CD4-positive, alpha-beta T cell treated with Interleukin-4 for 4 hours (primary cell): ENCODE measurements around the gene PRUNE2.
A peak's percentile ranks its signal among the peaks of the same experiment; 100 is the strongest.
"Not testable (repeated sequence)": the region's sequence is repeated elsewhere in the genome, so short reads cannot be mapped to it uniquely, and the experiment has no call there.

ENCODE experiments used
- DNase-seq: peaks from one replicate; pipeline ENCODE4 v3.0.0-alpha.2; 2020

The PRUNE2 gene

DNA sequence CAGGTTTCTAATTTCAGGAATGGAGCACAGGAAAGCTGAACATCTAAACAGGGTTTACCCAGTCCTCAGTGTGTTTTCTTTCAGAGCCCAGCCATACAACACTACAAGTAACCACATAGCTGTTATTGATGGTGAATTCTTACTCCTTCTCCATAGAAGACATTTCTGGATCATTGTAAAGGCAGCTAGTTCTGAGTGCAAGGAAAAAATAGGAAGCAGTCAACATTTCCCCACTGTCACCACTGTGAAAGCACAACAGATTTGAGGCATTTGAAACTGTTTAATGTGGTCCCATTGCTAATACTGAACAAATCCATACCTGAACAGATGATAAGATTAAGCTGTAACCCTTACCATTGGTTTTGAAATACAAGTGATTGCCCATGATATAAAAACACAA lies 286.7 kb downstream of the PRUNE2 start:
- no peak for DNase-seq

DNA sequence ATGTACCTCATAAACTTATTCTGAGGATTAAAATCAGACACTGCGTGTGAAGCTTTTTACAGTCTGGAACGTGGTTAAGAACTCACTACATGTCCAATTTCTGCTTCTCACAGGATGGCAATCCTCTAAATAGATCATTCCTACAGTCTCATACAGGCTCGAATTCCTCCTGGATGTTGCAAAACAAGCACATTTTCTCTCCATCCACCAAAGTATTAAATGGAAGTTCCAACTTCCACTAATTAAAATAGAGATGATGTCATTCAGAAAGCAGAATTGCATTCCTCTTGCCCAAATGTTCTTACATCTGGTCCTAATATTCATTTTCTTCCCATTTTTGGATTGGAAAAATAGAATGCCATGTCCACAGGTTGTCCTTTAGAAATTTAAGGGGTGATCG lies 287.2 kb downstream of the PRUNE2 start:
- no peak for DNase-seq

DNA sequence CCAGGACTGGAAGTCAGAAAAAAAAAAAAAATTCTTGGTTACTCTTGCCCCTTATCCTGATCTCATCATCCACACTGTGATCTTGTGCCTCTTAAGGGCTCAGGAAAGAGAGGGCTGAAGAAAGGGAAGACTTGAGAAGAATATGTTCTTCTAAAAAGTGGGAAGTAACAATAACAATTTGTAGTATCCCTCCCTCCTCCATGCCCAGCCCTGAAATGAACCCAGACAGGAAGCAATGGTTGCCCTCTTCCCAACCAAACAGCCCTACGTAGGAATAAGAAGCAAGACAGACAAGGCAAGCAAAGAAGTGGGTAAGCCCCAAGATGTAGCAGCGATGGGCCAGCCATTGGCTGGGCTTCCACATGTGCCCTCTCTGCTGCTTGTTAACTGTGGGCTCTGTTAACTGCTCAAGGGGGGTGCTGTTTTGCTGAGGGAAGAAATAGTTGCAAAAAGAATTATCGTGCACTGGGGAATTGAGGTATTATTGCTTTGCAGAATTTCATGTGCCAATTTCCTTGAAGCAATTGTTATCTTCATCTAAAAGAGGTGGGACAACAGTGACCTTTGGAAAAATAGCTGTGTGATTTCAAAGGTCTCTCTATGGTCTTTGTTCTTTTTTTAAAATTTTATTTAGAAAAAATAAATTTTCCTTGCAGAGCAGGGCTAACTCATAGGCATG lies 288.3 kb downstream of the PRUNE2 start:
- DNase-seq = no peak

DNA sequence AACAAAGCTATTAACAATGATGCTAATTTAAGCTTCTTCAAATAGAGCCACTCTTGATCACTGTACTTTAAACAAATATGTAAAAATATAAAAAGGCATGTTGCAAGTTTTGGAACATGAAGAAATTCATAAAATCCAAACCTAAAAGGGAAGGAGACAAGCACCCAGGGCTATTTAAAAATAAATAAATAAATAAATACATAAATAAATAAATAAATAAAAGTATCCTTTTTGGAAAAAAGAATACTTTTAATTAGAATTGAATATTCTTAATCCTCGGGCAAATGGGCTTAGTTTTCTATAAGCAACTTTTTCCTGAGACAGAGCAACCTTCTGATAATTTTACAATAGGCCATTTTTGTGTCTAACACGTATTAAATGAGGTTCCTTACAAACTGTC lies 289.1 kb downstream of the PRUNE2 start:
- no peak for DNase-seq

DNA sequence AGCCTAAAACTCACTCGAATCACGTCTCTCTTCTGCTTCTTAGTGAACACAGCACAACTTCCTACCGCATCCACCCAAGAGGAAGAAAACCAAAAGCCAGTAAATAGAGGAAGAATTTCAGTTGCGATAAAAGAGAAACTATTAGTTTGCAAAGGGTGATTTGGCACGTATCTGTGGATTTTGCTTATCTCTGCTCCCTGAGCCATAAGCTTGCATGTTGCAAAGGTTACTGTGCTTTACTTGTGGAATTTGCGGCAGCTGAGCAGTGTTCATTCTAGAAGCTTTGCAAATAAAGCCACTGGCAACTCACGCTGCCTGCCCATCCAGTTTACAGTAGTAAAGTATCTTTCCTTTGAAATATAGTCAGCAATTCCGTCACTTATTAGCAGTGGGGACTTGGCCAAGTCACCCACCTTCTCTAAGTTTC lies 290.7 kb downstream of the PRUNE2 start:
- DNase-seq = no peak

DNA sequence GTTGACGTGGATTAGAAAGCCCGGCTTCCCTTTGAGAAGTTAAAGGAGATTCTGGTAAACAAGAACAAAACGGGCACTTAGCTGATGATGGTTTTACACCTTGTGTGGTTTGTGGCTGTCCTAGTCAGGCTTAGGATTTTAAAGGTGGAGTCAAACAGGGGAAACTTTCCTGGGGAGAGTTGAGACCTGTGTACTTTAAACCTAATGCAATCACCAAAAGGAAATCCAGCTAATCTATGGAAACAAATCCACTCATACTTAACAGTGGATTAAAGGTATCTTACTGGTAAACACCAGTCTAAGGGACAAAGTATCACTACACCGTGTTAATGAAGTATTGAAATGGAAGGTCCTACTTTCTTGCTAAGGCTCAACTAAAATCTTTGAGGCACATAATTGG lies 291.9 kb downstream of the PRUNE2 start:
- no peak for DNase-seq

DNA sequence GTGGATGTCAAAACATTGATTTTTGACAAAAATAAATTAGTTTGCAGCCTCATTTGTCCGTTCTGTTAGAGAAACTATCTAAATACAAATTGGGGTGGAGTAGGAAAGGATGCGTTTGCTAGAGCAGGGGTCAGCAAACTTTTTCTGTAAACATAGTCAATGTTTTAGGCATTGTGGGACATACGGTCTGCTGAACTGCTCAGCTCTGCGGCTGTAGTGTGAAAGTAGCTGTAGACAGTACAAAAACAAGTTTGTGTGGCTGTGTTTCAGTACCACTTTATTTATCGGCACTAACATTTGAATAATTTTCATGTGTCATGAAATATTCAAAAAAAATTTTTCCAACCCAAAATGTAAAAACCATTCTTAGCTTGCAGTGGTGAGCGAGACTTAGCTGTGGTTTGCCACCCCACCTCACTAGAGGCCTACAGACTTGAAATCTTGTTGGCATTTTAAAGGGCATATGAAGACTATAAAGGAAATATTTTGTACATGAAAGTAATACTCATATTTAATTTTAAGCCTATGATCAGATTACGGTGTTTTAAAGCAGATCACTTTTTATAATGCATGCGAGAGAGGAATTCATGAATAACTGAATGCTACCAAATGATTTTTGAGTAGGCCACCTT lies 292.6 kb downstream of the PRUNE2 start:
- no peak for DNase-seq

DNA sequence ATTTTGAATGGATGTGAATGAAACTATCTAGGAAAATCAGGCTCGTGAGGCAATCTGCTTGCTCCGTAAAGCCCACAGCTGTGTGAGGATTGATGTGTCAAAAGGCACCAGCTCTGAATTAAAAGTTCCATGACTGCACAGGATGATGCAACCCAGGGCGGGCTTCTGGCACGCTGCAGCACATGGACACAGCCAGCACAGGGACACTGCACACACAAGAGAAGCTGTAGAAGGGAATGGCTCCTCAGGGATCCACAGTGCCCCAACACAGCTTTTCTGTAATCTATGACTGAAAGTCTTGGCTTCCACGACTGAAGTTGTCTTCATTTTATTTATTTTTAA lies 295.9 kb downstream of the PRUNE2 start:
- DNase-seq = no peak

DNA sequence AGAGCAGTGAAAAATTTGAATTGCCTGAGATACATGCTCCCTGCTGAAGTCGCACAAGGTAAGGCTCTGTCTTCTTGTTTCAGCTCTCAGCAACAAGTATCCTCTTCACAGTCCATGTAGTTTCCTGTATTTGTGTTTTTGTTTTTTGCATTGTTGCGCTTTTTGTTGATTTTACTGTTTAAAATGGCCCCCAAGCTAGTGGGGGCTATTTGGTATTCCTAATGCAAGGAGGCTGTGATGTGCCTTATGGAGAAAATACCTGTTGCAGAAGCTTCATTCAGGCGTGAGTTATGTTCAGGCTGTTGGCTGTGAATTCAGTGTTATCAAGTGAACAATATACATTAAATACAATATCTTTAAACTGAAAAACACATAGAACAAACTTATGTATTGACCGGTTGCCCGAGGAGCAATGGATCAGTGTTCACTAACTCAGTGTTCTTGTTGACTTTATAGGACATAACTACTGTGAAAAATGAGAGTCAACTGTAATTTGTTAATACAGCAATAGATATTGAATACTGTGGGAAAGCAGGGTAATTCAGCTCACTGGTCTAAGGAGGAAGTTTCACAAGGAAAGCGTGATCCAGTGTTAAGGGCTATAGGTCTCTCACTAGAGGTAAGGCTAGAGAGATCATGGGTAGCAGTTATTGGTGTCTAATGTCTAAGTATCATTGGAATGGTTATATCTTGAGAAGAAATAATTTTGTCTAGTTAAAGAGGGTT lies 296.5 kb downstream of the PRUNE2 start:
- DNase-seq = no peak

DNA sequence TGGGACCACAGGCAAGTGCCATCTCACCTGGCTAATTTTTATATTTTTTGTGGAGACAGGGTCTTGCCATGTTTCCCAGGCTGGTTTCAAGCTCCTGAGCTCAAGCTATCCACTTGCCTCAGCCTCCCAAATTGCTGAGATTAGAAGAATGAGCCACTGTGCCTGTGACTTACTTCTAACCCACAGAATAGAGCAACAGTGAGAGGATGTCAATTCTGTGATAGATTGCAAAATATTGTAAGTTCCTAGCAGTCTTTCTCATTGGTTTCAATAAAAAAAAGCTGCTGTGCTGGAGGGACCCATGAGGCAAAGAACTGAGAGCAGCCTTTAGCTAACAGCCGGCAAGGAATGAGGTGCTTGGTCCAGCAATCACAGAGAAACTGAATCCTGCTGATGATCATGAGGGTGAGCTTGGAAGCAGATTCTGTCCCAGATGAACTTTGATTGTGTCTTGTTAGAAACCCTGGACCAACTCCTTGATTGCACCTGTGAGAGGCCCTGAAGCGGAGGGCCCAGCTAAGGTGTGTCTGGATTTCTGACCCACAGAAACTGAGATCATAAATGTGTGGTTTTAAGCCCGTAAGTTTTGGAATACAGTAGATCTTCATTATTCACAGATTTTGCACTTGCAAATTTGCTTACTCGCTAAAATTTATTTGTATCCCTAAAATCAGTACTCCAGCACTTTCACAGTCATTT lies 297.2 kb downstream of the PRUNE2 start:
- DNase-seq = no peak

DNA sequence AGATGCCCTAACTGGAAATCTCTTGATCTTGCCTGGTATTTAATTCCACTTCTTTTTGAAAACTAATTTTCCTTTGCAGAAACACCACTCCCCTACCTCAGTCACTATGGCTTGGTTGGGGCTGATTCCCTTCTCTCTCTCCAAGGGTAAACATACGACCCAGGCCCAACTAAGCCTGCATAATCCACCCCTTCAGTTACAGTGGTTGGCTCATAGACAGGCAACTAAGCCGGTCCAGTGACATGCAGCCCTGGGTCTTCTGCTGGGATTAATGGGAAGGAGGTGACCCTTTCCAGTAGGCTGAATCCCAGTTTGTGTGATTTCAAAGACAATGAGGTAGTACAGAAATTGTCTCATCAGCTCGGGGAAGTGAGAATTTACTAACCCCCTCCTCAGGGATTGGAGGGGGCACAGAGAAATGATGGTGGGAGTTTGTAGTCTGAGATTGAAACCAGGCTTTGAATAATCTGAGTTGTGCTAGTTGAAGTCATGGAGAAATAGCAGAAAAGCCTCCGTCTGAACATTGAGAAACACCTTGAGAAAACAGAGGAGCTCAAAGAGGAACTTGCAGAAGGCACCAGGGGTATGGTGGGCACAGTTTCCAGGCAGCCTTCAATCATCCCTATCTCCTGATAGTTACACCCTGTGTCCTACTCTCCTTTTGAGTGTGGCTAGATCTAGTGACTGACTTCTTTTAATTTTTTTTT lies 298.0 kb downstream of the PRUNE2 start:
- DNase-seq = no peak

DNA sequence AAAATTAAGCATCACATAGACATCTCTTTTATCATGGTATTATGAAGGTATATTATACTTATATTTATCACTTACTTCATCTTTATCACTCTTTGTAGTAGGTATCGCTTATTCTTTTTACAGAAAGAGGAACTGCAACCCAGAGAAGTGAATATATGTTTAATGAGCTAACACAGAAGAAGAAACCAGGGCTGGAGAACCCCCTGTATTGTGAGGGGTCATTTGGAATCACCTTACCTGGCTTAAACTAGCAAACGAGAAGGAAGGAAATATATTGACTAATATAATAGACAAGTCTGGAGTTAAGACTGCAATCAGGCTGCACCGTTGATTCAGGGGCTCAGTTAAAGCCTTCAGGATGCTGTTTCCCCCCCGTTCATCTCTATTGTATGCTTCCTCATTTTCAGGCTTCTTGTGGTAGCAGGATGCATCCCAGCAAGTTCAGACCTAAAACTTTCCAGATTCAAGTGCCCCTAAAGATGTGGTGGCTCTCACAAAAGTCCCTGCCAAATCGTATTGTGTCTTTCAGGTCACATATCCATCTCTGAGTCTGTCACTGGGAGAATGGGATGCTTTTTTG lies 300.5 kb downstream of the PRUNE2 start:
- DNase-seq = no peak

DNA sequence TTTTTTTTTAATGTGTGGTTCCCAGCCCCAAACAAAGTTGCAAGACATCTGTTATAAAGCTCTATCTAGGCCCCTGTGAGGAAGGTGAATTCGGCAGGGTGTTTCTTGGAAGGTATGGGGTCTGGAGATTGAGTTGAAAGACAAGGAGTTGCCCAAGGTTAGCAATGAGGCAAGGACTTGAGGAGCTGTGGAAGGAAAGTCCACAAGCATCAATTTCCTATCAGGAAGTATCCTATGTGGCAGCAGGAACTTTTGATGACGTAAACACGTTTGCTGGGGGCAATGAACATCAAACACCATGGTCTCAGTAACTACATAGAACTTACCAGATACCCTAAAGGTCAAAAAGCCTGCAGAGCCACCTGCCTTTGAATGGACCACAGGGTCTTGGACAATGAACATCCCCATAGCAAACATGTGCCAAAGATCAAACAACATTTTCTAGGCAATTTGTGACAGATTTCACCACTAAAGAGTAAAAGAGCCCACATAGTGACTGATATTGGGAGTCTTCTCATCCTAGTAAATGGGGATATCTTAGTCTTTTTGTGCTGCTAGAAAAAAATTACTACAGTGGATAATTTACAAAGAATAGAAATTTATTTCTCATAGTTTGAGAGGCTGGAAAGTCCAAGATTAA lies 301.9 kb downstream of the PRUNE2 start:
- no peak for DNase-seq

DNA sequence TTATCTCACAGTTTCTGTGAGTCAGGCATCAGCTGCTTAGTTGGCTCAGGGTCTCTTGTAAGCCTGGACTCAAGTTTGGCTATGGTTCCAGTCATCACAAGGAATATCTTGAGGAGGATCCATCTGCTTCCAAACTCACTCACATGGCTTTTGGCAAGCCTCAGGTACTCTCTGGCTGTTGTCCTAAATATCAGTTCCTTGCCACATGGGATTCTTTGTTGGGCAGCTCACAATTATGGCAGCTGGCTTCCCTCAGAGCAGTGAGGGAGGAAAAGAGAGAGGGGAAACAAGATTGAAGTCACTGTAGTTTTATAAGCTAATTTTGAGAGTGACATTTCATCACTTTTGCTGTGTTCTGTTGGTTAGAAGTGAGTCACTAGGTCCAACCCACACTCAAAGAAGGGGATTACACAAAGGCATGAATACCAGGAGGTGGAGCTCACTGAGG lies 302.4 kb downstream of the PRUNE2 start:
- no peak for DNase-seq

DNA sequence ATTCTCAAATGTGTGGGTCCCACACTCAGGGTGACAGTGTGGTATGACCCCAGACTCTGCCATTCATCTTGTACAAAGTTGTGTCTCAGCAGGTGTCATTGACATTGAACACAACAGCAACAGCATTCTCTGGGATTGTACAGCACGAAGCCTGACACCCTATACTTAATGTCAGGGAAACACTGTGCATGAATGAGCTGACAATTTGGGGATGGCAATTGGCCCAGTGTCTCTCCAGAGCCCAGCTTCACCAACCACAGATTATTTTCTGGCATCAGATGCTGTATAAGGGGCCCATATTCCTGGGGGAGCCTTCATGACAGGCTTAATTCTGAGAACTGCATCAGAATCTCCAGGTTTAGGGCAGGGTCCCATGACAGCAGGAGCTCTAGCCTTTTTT lies 303.7 kb downstream of the PRUNE2 start:
- DNase-seq = no peak

DNA sequence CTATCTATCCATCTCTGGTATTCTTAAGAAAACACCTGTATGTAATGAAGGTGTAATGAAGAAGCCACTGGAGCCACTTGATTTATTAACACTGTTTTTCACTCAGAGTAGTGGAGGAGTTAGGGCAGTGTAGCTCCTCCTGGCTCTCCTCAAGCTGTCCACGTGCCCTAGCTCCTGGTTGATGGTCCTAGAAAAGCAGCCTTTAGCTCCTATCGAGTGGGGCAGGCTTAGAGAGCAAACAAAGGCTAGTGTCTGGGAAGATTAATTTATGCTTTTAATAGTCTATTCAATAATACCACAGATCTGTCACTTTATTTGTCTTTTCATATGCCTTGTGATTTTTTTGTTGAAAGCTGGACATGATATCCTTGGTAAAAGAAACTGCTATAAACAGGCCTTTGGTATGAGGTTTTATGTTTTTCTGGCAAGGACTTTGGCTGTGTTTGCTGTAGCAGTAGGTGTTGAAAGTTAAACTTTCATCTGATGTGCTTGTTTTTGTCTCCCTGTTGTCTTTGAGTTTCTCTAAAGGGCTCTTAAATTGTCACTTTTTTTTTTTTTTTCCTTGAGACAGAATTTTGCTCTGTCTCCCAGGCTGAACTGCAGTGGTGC lies 305.8 kb downstream of the PRUNE2 start:
- no peak for DNase-seq

DNA sequence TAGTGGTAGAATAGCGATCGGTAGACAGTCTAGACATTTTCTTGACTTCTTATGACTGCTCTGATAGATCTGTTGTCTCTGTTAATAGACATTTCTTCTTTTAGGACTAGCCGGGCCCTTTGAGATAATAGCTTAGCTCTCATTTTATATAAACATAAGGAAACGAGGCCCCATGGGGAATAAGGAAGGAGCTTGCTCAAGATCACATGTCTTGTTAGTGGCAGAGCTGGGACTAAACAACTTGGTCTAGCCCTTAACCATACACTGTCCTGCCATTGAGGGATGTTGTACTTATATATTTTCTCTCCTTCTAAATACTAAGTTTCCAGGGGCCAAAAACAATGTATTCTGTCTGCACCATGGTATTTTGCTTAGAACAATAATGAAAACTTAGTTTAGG lies 306.9 kb downstream of the PRUNE2 start:
- no peak for DNase-seq

DNA sequence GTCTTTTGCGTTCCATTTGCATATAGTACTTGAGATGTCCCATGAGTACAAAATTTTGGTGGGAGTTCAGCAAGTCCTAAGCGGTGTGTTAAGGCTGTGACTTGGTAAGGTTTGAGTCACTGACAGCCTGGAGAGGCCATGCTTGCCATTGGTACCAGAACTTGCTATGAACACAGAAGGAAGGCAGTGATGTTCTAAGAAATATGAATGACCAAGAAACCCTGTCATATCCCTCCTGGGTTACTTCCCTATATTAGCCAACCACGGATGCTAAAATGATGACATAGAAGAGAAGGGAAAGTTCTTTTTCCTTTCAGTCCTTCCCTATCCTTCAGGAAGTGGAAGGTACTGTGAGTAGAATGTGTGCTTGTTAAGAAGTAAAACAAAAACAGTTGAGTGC lies 310.3 kb downstream of the PRUNE2 start:
- peak; percentile 6 for DNase-seq

DNA sequence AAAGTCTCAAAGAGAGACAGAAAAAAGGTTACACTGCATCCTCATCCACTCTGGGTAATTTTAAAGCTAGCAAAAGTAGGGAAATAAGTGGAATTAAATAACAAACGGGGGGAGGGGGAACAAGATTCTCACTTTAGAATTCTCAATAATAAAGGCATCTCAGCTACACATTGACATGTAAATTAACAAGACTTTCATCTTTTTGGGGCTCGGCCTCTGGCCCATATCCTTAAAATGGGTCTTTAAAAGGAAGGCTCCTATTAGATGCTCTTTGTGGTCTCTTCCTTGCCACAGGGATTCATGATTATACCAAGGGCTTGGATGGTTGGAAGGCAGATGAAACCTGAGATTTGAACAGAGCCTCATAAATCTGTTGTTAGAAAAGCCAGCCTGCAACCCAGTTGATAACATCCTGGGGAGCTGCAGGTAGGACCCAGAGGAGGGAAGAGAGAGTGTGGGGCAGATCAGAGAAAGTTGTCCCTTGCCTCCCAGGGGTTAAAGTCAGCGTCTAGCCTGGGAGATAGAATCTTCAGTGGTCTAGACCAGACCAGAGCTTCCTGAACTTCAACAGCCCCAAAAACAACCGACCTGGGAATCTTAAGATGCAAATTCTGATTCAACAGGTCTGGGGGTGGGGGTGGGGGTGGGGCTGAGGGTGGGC lies 311.0 kb downstream of the PRUNE2 start:
- no peak for DNase-seq

DNA sequence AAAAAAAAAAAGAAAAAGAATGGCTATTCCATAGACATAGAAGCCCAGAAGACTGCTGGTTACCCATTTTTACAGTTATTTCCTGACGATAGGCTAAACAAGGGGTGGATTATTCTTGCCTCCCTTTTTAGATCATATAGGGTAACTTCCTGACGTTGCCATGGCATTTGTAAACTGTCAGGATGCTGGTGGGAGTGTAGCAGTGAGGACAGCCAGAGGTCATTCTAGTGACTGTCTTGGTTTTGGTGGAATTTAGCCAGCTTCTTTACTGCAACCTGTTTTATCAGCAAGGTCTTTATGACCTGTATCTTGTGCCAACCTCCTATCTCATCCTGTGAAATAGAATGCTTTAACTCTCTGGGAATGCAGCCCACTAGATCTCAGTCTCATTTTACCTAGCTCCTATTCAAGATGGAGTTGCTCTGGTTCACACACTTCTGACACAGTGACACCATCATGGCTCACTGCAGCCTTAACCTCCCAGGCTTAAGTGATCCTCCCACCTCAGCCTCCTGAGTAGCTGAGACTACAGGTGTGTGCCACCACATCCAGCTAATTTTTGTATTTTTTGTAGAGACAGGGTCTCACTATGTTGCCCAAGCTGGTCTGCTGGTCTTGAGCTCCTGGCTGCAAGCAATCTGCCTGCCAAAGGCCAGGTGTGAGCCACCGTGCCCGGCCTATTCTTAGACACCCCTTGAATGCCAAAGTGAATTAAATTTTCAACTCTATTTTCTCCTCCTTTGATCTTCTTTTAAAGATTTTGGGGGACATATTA lies 311.8 kb downstream of the PRUNE2 start:
- not testable (repeated sequence) for DNase-seq
